Measurements from ENCODE around the gene TULP4. TPM values are rescaled to one million over a fixed set of nuclear protein-coding genes. Genes with fewer than 3 reads are reported as not detected.

Gene TULP4
- total RNA-seq, 1 experiment from 2014 or later, result 82.0 TPM

DNA sequence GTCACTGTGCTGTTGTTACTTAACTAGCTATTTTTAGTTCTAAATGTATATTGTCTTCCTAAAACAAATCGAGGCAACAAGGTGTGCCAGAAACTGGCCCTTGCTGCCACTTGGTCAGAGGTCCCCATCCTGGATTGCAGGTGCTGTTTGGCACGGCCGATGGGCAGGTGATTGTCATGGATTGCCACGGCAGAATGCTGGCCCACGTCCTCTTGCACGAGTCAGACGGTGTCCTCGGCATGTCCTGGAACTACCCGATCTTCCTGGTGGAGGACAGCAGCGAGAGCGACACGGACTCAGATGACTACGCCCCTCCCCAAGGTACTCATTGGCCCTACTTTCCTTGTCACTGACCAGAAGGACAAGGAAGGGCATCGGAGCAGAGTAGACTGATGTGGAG is 136.6 kb downstream of the TULP4 start:
- Histone ChIP-seq H3K9me3 (ENCODE audit: low read depth, low read length, poor library complexity, severe bottlenecking) (no peaks in the 10 kb centered on the region), H3K4me3 (ENCODE audit: low read depth, low read length, poor library complexity, severe bottlenecking) (no peak overlapping the region), H3K27ac (ENCODE audit: low read depth, low read length, poor library complexity, severe bottlenecking) (no peak overlapping the region), H3K27me3 (replicated peaks; ENCODE audit: insufficient read depth, low read depth, low read length, poor library complexity) (no peaks in the 10 kb centered on the region), H3K36me3 (ENCODE audit: insufficient read depth, low read length, poor library complexity, severe bottlenecking) (no peaks in the 10 kb centered on the region), H3K4me1 (ENCODE audit: insufficient read depth, low read length, poor library complexity, severe bottlenecking) (peaks cover 5% of the 10 kb centered on the region)
- BruUV-seq (replicated peaks), result no TSS peak
- no peak for DNase-seq (ENCODE audit: low spot score)
- CTCF ChIA-PET, result no interaction called here
- TF ChIP-seq EZH2 (IDR thresholded peaks at IDR 0.05; ENCODE audit: borderline replicate concordance, low read depth, low read length, poor library complexity, severe bottlenecking), result no peak
- TF ChIP-seq, protein P1, sequence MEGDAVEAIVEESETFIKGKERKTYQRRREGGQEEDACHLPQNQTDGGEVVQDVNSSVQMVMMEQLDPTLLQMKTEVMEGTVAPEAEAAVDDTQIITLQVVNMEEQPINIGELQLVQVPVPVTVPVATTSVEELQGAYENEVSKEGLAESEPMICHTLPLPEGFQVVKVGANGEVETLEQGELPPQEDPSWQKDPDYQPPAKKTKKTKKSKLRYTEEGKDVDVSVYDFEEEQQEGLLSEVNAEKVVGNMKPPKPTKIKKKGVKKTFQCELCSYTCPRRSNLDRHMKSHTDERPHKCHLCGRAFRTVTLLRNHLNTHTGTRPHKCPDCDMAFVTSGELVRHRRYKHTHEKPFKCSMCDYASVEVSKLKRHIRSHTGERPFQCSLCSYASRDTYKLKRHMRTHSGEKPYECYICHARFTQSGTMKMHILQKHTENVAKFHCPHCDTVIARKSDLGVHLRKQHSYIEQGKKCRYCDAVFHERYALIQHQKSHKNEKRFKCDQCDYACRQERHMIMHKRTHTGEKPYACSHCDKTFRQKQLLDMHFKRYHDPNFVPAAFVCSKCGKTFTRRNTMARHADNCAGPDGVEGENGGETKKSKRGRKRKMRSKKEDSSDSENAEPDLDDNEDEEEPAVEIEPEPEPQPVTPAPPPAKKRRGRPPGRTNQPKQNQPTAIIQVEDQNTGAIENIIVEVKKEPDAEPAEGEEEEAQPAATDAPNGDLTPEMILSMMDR (conservative IDR thresholded peaks at IDR 0.05; ENCODE audit: low read depth, low read length), result no peak
- POLR2A ChIA-PET (ENCODE audit: low non-redundant PET), result no interaction called here
- intact Hi-C loops (cut with micrococcal nuclease; ENCODE audit: unreplicated experiment), result no loop called here

DNA sequence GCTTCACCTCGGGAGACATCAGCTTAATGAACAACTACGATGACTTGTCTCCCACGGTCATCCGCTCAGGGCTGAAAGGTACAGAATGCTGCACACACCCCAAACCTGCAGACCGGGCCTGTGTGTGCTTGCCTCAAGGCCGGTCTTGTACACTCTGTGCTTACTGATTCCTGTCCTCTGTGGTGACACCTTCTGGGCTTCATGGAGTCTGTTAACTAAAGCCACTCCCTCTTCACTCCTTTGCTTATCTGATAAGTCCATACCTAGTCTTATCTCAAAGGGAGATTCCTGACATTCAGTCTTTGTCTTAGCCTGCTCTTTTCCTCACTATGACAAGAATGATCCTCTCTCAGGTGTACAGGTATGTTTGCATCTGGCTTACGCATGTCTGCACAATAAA is 139.9 kb downstream of the TULP4 start:
- no peaks in the 10 kb centered on the region for H3K4me1 ChIP-seq (ENCODE audit: insufficient read depth, low read length, poor library complexity, severe bottlenecking)
- no peak for TF ChIP-seq EZH2 (IDR thresholded peaks at IDR 0.05; ENCODE audit: borderline replicate concordance, low read depth, low read length, poor library complexity, severe bottlenecking)
- TF ChIP-seq, protein P1 (conservative IDR thresholded peaks at IDR 0.05; ENCODE audit: low read depth, low read length), result no peak
- no peaks in the 10 kb centered on the region for H3K36me3 ChIP-seq (ENCODE audit: insufficient read depth, low read length, poor library complexity, severe bottlenecking)
- BruUV-seq (replicated peaks), result no TSS peak
- ChIA-PET POLR2A (ENCODE audit: low non-redundant PET) (no interaction called here), CTCF (no interaction called here)
- H3K9me3 ChIP-seq (ENCODE audit: low read depth, low read length, poor library complexity, severe bottlenecking), result no peaks in the 10 kb centered on the region
- H3K27me3 ChIP-seq (replicated peaks; ENCODE audit: insufficient read depth, low read depth, low read length, poor library complexity), result no peaks in the 10 kb centered on the region
- H3K27ac ChIP-seq (ENCODE audit: low read depth, low read length, poor library complexity, severe bottlenecking), result no peak overlapping the region
- intact Hi-C loops (cut with micrococcal nuclease; ENCODE audit: unreplicated experiment), result no loop called here
- no peak overlapping the region for H3K4me3 ChIP-seq (ENCODE audit: low read depth, low read length, poor library complexity, severe bottlenecking)
- DNase-seq (ENCODE audit: low spot score), result no peak

DNA sequence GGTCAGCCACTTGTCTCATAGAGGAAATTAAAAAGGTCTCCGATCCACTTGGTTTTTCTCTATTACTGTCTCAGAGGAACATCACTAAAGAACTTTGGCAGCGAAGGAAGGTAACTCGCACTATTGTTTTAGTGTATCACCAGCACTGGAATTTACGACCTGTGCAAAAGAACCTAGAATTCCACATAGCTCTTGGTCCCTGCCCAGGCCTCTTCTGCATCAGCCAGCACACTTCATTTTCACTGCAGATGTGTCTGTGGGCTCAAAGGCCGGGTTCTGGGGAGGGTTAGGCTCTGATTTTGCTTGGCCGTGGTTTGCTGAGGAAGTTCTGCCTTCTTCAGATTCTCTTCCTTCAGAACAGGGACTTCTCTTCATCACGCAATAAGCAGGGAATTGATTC is 144.9 kb downstream of the TULP4 start:
- Histone ChIP-seq H3K4me1 (ENCODE audit: insufficient read depth, low read length, poor library complexity, severe bottlenecking) (peaks cover 14% of the 10 kb centered on the region), H3K4me3 (ENCODE audit: low read depth, low read length, poor library complexity, severe bottlenecking) (no peak overlapping the region), H3K36me3 (ENCODE audit: insufficient read depth, low read length, poor library complexity, severe bottlenecking) (no peaks in the 10 kb centered on the region), H3K27ac (ENCODE audit: low read depth, low read length, poor library complexity, severe bottlenecking) (no peak overlapping the region), H3K9me3 (ENCODE audit: low read depth, low read length, poor library complexity, severe bottlenecking) (no peaks in the 10 kb centered on the region), H3K27me3 (replicated peaks; ENCODE audit: insufficient read depth, low read depth, low read length, poor library complexity) (no peaks in the 10 kb centered on the region)
- ChIA-PET POLR2A (ENCODE audit: low non-redundant PET) (interaction anchor here (0.8 kb wide), 1 partner anchor 79 kb away, joined by 3 read pairs; no protein-coding TSS in a partner anchor), CTCF (no interaction called here)
- no peak for DNase-seq (ENCODE audit: low spot score)
- intact Hi-C loops (cut with micrococcal nuclease; ENCODE audit: unreplicated experiment), result no loop called here
- BruUV-seq (replicated peaks), result no TSS peak
- TF ChIP-seq EZH2 (IDR thresholded peaks at IDR 0.05; ENCODE audit: borderline replicate concordance, low read depth, low read length, poor library complexity, severe bottlenecking), result no peak

DNA sequence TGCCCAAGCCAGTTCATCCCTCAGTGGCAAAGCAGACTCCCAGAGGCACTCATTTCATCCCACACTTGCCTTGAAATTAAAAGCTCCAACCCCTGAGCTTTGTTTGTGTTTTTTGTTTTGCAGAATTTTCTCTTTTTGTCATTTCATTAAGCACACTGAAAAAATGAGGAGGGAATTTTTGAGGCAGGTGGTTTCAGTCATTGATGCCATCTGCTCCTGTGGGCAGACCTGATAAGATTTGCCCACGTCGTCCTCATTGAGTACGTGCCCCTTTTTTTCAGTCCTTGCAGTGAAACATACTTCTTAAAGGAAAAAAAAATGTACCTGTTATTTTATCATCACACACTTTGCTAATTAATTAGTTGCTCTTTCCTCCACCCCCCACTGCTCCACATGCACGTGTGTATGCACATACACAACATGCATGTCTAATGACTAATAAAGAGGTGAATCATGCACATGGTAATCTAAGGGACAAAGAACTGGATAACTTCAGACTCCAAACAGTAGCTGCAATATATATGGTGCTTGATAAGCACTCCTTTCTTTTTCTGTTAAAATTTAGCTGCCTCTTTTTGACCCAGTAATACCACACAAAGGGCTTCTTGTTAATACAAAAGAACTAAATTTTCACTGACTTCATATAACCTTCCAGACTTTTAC is 145.5 kb downstream of the TULP4 start:
- intact Hi-C loops (cut with micrococcal nuclease; ENCODE audit: unreplicated experiment), result no loop called here
- no peak for DNase-seq (ENCODE audit: low spot score)
- Histone ChIP-seq H3K27me3 (replicated peaks; ENCODE audit: insufficient read depth, low read depth, low read length, poor library complexity) (no peaks in the 10 kb centered on the region), H3K4me3 (ENCODE audit: low read depth, low read length, poor library complexity, severe bottlenecking) (no peak overlapping the region), H3K4me1 (ENCODE audit: insufficient read depth, low read length, poor library complexity, severe bottlenecking) (peaks cover 14% of the 10 kb centered on the region), H3K27ac (ENCODE audit: low read depth, low read length, poor library complexity, severe bottlenecking) (no peak overlapping the region), H3K9me3 (ENCODE audit: low read depth, low read length, poor library complexity, severe bottlenecking) (no peaks in the 10 kb centered on the region), H3K36me3 (ENCODE audit: insufficient read depth, low read length, poor library complexity, severe bottlenecking) (no peaks in the 10 kb centered on the region)
- BruUV-seq (replicated peaks), result no TSS peak
- ChIA-PET CTCF (no interaction called here), POLR2A (ENCODE audit: low non-redundant PET) (interaction anchor here (0.8 kb wide), 1 partner anchor 80 kb away, joined by 3 read pairs; no protein-coding TSS in a partner anchor)
- TF ChIP-seq EZH2 (IDR thresholded peaks at IDR 0.05; ENCODE audit: borderline replicate concordance, low read depth, low read length, poor library complexity, severe bottlenecking), result no peak
- TF ChIP-seq, protein P1 (conservative IDR thresholded peaks at IDR 0.05; ENCODE audit: low read depth, low read length), result no peak

All from A673 (cell line).